IPS DF 6.9 (cell line): Measurements from ENCODE around the gene SCP2.

ENCODE experiments used
- DNase-seq: peaks from one replicate; pipeline ENCODE4 v3.0.0-alpha.2; 2013; ENCODE audit warnings: low read depth, low spot score
- H3K27ac ChIP-seq: one replicate; pipeline ENCODE4 v1.5.1; 2013; ENCODE audit warnings: low read length, control low read depth
- H3K27me3 ChIP-seq: 2 replicates; pipeline ENCODE4 v1.6.1; 2013; ENCODE audit warnings: mild to moderate bottlenecking, low read length; ENCODE audit not compliant: control insufficient read depth, insufficient read depth
- H3K36me3 ChIP-seq: 2 replicates; pipeline ENCODE4 v1.6.1; 2013; ENCODE audit warnings: low read length; ENCODE audit not compliant: control insufficient read depth, insufficient read depth
- H3K4me1 ChIP-seq: 2 replicates; pipeline ENCODE4 v1.6.1; 2013; ENCODE audit warnings: low read length; ENCODE audit not compliant: control insufficient read depth, insufficient read depth
- H3K4me3 ChIP-seq: 2 replicates; pipeline ENCODE4 v1.5.1; 2013; ENCODE audit warnings: mild to moderate bottlenecking, low read length
- H3K9me3 ChIP-seq: 2 replicates; pipeline ENCODE4 v1.6.1; 2013; ENCODE audit warnings: low read length, inconsistent platforms; ENCODE audit not compliant: control insufficient read depth, insufficient read depth
- WGBS: extraction: QIAGEN DNeasy Blood & Tissue Kit; methylation state at CpG from one replicate; pipeline ENCODE4 v1.1.7; 2013; ENCODE audit warnings: mixed read lengths, missing lambda C conversion rate; ENCODE audit not compliant: insufficient read length, insufficient coverage; 5-methylcytosine and 5-hydroxymethylcytosine counted together

SCP2 gene, protein sequence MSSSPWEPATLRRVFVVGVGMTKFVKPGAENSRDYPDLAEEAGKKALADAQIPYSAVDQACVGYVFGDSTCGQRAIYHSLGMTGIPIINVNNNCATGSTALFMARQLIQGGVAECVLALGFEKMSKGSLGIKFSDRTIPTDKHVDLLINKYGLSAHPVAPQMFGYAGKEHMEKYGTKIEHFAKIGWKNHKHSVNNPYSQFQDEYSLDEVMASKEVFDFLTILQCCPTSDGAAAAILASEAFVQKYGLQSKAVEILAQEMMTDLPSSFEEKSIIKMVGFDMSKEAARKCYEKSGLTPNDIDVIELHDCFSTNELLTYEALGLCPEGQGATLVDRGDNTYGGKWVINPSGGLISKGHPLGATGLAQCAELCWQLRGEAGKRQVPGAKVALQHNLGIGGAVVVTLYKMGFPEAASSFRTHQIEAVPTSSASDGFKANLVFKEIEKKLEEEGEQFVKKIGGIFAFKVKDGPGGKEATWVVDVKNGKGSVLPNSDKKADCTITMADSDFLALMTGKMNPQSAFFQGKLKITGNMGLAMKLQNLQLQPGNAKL

DNA sequence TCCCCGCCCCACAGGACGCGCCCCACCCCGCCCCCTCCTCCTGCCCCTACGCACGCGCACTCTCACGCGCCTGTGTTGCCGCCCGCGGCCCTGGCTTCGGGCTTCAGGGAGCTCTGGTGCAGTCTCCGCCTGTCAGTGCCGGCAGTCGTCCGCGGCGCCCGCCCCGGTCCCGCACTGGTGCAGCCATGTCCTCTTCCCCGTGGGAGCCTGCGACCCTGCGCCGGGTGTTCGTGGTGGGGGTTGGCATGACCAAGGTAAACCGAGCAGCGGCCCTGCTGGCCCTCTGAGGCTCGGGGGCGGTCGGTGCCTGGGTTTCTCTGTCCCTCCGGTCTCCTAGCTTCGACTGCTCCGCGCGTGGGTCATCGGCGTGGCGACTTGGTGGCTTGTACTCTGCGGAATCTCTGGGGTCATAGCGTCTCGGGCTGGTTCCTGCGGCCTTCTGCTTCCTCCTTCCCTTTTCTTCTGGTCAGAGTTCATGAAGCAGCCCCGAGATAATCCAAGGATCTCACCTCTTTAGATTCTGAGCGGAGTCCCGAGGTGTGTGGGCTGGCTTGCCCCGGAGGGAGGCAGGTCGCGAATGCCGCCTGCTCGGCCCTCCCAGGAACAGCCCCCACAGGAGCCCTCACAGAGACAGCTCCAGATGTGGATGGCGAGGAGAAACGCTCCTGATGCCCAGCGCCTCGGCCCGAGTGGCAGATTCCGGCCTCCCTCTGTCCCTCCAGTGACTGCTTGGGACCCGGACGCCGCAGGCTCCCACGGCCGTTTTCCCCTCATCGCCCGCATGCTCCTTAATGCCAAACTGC, at the start of gene SCP2:
TSS of gene SCP2 (plus strand) at position 65 of the 803 bp plus-strand sequence. CDS start at position 186, 121 bp downstream.
- Histone ChIP-seq H3K27me3 (peaks cover 16% of the 10 kb centered on the region), H3K9me3 (no peaks in the 10 kb centered on the region), H3K4me1 (no peaks in the 10 kb centered on the region), H3K36me3 (no peaks in the 10 kb centered on the region), H3K27ac (no peak within 1 kb of the TSS), H3K4me3 (peak within 1 kb of the TSS; percentile 59)
- no CpG with 5 or more reads among the region's 65 CpGs for WGBS
- no peak for DNase-seq

DNA sequence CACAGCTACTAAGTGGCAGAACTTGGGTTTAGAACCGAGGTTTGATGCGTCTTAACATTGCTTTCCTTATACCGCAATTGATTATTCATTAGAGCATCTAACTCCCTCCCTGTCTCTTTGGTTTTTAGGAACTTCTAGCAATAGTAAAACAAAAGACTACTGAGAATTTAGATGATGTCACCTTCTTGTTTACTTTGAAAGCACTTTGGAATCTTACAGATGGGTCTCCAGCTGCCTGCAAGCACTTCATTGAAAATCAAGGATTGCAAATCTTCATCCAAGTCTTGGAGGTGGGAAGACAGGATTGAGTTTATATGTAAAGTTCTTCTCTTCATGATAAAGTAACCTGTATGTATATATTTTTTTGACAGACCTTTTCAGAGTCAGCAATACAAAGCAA, 49.5 kb upstream of the SCP2 start:
- Histone ChIP-seq H3K27me3 (no peaks in the 10 kb centered on the region), H3K27ac (no peak overlapping the region), H3K9me3 (no peaks in the 10 kb centered on the region), H3K4me1 (peaks cover 1% of the 10 kb centered on the region; the same call in 1 of the 2 replicates), H3K4me3 (no peak overlapping the region), H3K36me3 (no peaks in the 10 kb centered on the region)
- WGBS = no CpG with 5 or more reads among the region's 3 CpGs
- DNase-seq = no peak

DNA sequence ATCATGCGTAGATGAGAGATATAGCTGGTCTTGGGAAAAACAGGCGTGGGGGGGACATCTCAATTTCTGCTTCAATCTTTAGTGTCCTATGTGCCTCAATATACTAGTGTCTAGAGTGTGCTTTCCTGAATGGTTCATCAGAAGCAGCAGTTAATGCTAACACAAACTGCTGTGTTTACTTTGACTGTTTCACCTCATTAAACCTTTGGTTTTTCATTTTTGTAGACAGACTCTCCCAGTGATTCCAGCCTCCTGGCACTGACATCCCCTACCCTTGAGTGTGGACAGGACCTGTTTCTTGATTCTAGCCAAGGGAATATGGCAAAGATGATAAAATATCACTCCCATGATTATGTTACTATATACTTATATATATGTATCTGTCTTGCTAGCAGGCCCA, 46.9 kb upstream of the SCP2 start:
- WGBS = no CpG with 5 or more reads among the region's 2 CpGs
- no peaks in the 10 kb centered on the region for H3K36me3 ChIP-seq
- no peak overlapping the region for H3K4me3 ChIP-seq
- no peaks in the 10 kb centered on the region for H3K9me3 ChIP-seq
- no peak for DNase-seq
- H3K27me3 ChIP-seq = no peaks in the 10 kb centered on the region
- H3K4me1 ChIP-seq = peaks cover 1% of the 10 kb centered on the region; the same call in 1 of the 2 replicates
- H3K27ac ChIP-seq = no peak overlapping the region

DNA sequence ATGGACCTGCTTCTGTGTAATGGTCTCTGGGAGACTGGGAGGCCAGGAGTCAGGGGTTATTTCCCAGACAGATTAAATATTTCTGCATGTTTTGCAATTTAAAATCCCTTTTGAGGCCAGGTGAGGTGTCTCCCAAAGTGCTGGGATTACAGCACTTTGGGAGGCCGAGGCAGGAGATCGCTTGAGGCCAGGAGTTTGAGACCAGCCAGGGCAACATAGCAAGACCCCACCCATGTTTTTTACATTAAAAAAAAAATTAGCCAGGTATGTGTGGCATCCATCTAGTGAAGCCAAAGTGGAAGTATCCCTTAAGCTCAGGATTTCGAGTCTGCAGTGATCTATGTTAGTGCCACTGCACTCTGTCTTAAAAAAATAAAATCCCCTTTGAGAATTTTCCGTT, 39.6 kb upstream of the SCP2 start:
- WGBS = no CpG with 5 or more reads among the region's 4 CpGs
- Histone ChIP-seq H3K27ac (no peak overlapping the region), H3K36me3 (no peaks in the 10 kb centered on the region)

DNA sequence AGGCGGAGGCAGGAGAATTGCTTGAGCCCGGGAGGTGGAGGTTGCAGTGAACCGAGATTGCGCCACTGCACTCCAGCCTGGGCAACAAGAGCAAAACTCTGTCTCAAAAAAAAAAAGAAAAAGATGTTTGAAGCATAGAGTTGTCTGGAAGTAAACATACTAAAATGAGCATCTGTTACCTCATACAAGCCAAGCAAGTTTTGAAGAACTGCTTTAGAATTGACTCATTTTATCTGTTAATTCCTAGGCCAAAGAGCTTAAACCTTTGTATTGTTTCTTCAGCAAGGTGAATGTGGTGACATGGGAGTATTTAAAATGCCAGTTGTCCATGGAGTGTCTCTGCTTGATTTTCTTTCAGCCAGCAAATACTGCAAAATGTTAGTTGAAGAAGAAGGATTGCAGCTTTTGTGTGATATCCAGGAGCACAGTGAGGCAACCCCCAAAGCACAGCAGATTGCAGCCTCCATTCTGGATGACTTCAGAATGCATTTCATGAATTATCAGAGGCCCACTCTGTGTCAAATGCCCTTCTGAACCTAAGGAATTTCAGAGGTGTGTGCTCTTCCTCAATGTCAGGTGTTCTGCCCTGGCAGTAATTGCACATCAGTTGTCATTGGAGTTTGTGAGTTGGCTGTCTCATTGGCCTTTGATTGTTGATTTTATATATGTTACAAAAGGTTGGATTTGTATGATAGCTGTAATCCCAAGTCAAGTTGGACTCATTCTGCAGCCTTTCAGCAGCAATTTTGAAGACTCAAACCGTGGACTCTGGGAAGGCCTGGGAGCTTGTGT, 34.5 kb upstream of the SCP2 start:
- Histone ChIP-seq H3K4me1 (no peaks in the 10 kb centered on the region), H3K9me3 (no peaks in the 10 kb centered on the region), H3K4me3 (no peak overlapping the region), H3K27me3 (no peaks in the 10 kb centered on the region), H3K27ac (no peak overlapping the region), H3K36me3 (no peaks in the 10 kb centered on the region)
- no peak for DNase-seq
- WGBS = no CpG with 5 or more reads among the region's 5 CpGs

More for the DNA sequence above, 39.6 kb upstream of the SCP2 start:
- no peaks in the 10 kb centered on the region for H3K27me3 ChIP-seq
- DNase-seq = no peak
- H3K9me3 ChIP-seq = no peaks in the 10 kb centered on the region
- no peaks in the 10 kb centered on the region for H3K4me1 ChIP-seq
- H3K4me3 ChIP-seq = no peak overlapping the region

DNA sequence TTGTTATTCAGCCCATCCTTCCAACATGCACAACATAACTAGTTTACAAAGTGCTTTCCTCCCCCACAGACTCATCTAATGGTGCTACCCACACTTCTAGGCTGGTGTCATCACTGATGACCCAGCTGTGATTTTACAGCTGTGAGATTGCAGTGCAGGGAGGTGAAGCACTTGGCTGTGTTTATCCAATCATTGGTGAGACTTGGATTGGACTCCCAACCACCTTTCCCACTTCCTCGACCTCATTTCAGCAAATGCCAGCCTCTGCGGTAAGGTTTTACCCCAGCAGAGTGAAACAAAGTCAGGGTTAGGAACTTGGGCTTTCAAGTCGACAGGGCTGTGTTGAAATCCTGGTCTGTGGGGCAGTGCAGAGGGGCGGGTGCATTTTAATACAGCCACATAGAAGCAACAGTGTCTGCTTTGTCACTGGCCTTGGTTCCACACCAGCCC, 27.6 kb upstream of the SCP2 start:
- H3K27ac ChIP-seq = no peak overlapping the region
- no peaks in the 10 kb centered on the region for H3K27me3 ChIP-seq
- DNase-seq = no peak
- H3K36me3 ChIP-seq = no peaks in the 10 kb centered on the region
- peaks cover 6% of the 10 kb centered on the region; the same call in 1 of the 2 replicates for H3K4me1 ChIP-seq
- no CpG with 5 or more reads among the region's 4 CpGs for WGBS
- no peaks in the 10 kb centered on the region for H3K9me3 ChIP-seq
- H3K4me3 ChIP-seq = no peak overlapping the region

DNA sequence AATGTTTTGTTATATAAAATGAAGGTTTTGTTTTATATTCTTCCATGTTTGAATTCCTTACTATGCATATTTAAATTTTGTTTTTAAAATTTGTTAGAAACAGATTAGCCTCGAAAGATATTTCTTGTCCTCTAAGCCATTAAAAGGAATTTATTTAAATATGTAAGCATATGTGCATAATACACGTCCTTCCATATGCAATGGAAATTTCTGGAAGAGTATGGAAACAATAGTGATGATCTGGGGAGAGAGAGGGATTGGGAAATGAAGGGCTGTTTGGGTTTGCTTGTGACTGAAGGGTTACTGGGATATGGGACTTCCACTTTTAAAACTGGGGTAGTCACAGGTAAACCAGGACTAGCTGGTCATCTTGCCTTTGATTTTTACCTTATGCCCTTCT, 26.7 kb upstream of the SCP2 start:
- no peak overlapping the region for H3K27ac ChIP-seq
- no CpG with 5 or more reads among the region's 2 CpGs for WGBS
- H3K27me3 ChIP-seq = no peaks in the 10 kb centered on the region
- no peaks in the 10 kb centered on the region for H3K36me3 ChIP-seq
- peaks cover 6% of the 10 kb centered on the region; the same call in 1 of the 2 replicates for H3K4me1 ChIP-seq
- no peak for DNase-seq
- no peaks in the 10 kb centered on the region for H3K9me3 ChIP-seq
- no peak overlapping the region for H3K4me3 ChIP-seq

DNA sequence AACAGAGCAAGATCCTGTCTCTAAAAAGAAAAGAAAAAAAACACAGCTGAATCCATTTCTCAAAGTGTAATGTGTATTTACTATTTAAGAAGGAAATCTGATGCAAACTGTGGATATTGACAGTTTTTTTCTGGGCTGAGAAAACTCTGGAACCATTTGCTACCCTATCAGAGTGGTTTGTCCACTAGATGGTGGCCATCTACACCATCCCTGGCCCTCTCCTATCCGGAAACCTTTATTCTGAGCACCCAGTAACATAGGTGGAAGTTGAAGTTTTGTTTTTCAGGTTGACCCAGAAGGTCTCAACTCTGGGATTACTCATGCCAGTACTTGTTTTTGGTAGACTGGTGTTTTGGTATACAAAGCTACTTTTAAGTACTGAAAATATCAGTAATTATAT, 25.7 kb upstream of the SCP2 start:
- DNase-seq = no peak
- peaks cover 6% of the 10 kb centered on the region; the same call in 1 of the 2 replicates for H3K4me1 ChIP-seq
- H3K27ac ChIP-seq = no peak overlapping the region
- no peaks in the 10 kb centered on the region for H3K9me3 ChIP-seq
- H3K36me3 ChIP-seq = no peaks in the 10 kb centered on the region
- H3K27me3 ChIP-seq = no peaks in the 10 kb centered on the region
- no CpG with 5 or more reads among the region's 1 CpG for WGBS
- no peak overlapping the region for H3K4me3 ChIP-seq

DNA sequence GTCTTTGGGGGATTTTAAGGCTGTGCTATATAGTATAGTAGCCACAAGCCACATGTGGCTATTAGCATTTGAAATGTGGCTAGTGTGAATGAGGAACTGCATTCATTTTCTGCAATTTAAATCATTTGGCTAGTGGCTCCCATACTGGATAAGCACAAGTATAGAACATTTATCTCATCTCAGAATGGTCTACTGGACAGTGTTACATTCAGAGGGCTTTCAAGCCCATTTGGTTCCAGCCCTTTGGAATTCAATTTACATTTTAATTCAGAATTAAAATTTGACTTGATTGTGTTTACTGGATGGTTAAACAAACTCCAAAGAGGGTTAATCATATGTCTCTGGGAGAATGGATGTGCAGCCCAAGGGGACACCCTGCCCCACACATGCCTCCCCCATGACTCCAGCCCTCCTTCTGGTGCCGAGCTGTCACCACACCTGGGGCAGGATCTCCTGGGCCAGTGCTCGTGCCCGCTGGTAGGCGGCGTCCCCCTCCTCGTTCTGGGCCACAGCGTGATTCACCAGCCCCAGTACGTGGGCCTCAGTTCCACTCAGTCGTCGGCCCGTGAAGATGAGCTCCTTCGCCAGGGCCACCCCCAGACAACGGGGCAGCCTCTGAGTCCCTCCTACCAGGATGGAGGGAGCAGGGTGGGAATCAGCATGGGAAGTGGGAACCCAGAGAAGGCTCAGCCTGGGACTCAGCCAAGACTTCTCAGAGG, 22.7 kb upstream of the SCP2 start:
- no peaks in the 10 kb centered on the region for H3K27me3 ChIP-seq
- no peak for DNase-seq
- H3K4me3 ChIP-seq = no peak overlapping the region
- no peaks in the 10 kb centered on the region for H3K36me3 ChIP-seq
- WGBS = no CpG with 5 or more reads among the region's 13 CpGs
- H3K4me1 ChIP-seq = peaks cover 6% of the 10 kb centered on the region; the same call in 1 of the 2 replicates
- no peaks in the 10 kb centered on the region for H3K9me3 ChIP-seq
- H3K27ac ChIP-seq = no peak overlapping the region
